A673 (cell line): ENCODE data around the gene CNTNAP4. TPM values are rescaled to one million over a fixed set of nuclear protein-coding genes. Genes with fewer than 3 reads are reported as not detected.

Experiments used
- BruUV-seq: library from RNA; stranded (reverse); fragments of 400-500 nt; replicated peaks from 2 replicates; lab custom pipeline; 2021; lab: Mats Ljungman, UMichigan
- CTCF ChIA-PET: fragments of 300-600 bp; sonication (Branson Sonifier 250); formaldehyde crosslinking; loops from one replicate; lab custom pipeline; 2022; ENCODE audit warnings: antibody characterized with exemption; lab: Charles Lee
- POLR2A ChIA-PET: fragments of 300-600 bp; sonication (Branson Sonifier 250); formaldehyde crosslinking; loops from one replicate; lab custom pipeline; 2022; ENCODE audit warnings: antibody characterized with exemption; ENCODE audit not compliant: low non-redundant PET; lab: Charles Lee
- DNase-seq: peaks from one replicate; pipeline ENCODE4 v3.0.0-alpha.2; 2015; ENCODE audit warnings: low spot score
- H3K27ac ChIP-seq: fragments of 200-600 bp; sonication (generic); 2 replicates; pipeline ENCODE4 v1.5.1; 2016; ENCODE audit warnings: mixed run types, low read depth, mild to moderate bottlenecking, mixed read lengths, antibody characterized with exemption, low read length; ENCODE audit not compliant: poor library complexity, severe bottlenecking
- H3K27me3 ChIP-seq: fragments of 200-600 bp; sonication (generic); replicated peaks from 2 replicates; pipeline ENCODE4 v1.6.1; 2017; ENCODE audit warnings: mixed run types, low read depth, mild to moderate bottlenecking, mixed read lengths, antibody characterized with exemption, low read length; ENCODE audit not compliant: insufficient read depth, poor library complexity
- H3K36me3 ChIP-seq: fragments of 200-600 bp; sonication (generic); 2 replicates; pipeline ENCODE4 v1.6.1; 2016; ENCODE audit warnings: mixed run types, mild to moderate bottlenecking, mixed read lengths, antibody characterized with exemption, low read length; ENCODE audit not compliant: insufficient read depth, poor library complexity, severe bottlenecking
- H3K4me1 ChIP-seq: fragments of 200-600 bp; sonication (generic); 2 replicates; pipeline ENCODE4 v1.6.1; 2017; ENCODE audit warnings: mixed run types, mild to moderate bottlenecking, mixed read lengths, antibody characterized with exemption, low read length; ENCODE audit not compliant: insufficient read depth, poor library complexity, severe bottlenecking
- H3K4me3 ChIP-seq: fragments of 200-600 bp; sonication (generic); 2 replicates; pipeline ENCODE4 v1.5.1; 2016; ENCODE audit warnings: low read depth, mixed run types, mild to moderate bottlenecking, mixed read lengths, low read length; ENCODE audit not compliant: poor library complexity, severe bottlenecking
- H3K9me3 ChIP-seq: fragments of 200-600 bp; sonication (generic); 2 replicates; pipeline ENCODE4 v1.6.1; 2016; ENCODE audit warnings: mixed run types, low read depth, mild to moderate bottlenecking, mixed read lengths, antibody characterized with exemption, low read length; ENCODE audit not compliant: poor library complexity, severe bottlenecking
- EZH2 ChIP-seq: fragments of 200-600 bp; sonication (generic); IDR thresholded peaks from 2 replicates; pipeline ENCODE4 v1.6.1; 2017; ENCODE audit warnings: borderline replicate concordance, low read depth, mild to moderate bottlenecking, mixed read lengths, antibody characterized with exemption, low read length; ENCODE audit not compliant: poor library complexity, severe bottlenecking
- intact Hi-C: fragments of 100-400 bp; cut with micrococcal nuclease; formaldehyde crosslinking; loops from one replicate; pipeline ENCODE4 v1.10.0; 2022; ENCODE audit not compliant: unreplicated experiment
- total RNA-seq: library from RNA; stranded (reverse); gene quantifications from 2 replicates; pipeline ENCODE4 v1.2.3, GENCODE V29; 2021
- TF ChIP-seq, protein P1 (sequence below): fragments of 300-800, 200-600 bp; sonication (generic); conservative IDR thresholded peaks from 2 replicates; pipeline ENCODE4 v1.5.1; 2017; ENCODE audit warnings: low read depth, mild to moderate bottlenecking, antibody characterized with exemption, low read length, moderate library complexity, mixed read lengths

Gene CNTNAP4
- total RNA-seq, 1 experiment from 2014 or later: not detected

DNA sequence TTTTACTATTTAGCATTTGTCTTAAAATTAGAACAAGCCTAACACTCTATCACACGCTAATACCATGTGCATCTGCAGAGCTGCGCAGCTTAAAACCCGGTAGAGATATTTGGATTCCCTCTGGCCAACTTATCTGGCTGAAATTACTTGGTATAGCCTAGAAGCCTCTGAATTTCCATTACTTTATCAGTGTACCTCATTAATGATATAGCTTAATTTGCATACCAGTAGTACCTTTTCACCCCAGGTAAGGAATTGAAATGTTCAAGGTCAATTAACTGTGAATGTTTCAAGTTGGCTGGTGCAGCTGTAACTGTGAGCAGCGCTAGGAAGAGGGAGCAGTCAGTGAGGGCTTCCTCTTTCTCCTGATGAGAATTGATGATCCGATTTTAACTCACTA is 74.2 kb downstream of the CNTNAP4 start:
- TF ChIP-seq, protein P1, sequence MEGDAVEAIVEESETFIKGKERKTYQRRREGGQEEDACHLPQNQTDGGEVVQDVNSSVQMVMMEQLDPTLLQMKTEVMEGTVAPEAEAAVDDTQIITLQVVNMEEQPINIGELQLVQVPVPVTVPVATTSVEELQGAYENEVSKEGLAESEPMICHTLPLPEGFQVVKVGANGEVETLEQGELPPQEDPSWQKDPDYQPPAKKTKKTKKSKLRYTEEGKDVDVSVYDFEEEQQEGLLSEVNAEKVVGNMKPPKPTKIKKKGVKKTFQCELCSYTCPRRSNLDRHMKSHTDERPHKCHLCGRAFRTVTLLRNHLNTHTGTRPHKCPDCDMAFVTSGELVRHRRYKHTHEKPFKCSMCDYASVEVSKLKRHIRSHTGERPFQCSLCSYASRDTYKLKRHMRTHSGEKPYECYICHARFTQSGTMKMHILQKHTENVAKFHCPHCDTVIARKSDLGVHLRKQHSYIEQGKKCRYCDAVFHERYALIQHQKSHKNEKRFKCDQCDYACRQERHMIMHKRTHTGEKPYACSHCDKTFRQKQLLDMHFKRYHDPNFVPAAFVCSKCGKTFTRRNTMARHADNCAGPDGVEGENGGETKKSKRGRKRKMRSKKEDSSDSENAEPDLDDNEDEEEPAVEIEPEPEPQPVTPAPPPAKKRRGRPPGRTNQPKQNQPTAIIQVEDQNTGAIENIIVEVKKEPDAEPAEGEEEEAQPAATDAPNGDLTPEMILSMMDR: no peak
- TF ChIP-seq EZH2: no peak
- no peak for DNase-seq
- Histone ChIP-seq H3K4me3 (no peak overlapping the region), H3K4me1 (no peaks in the 10 kb centered on the region), H3K36me3 (no peaks in the 10 kb centered on the region), H3K27ac (no peak overlapping the region), H3K27me3 (peaks cover 18% of the 10 kb centered on the region), H3K9me3 (no peaks in the 10 kb centered on the region)
- intact Hi-C loops: no loop called here
- ChIA-PET POLR2A (no interaction called here), CTCF (no interaction called here)
- no TSS peak for BruUV-seq

DNA sequence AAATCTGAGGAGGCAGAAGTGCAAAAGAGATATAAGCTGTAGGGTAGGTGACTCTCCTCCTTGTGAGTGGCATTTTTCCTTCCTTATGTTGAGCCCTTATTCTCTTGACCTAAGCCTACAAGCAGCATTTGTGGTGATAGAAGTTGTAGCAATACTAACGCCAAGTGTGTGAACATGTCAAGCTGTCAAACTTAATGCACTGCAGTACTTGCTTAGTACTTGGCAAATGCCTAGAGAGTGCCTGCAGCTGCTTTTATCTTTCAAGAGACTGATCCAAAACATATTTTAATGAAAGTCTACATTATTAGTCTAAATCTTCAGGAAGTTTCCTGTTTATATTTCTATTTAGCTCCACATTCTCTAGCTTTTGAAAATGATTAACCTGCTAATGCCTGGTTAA is 83.2 kb downstream of the CNTNAP4 start:
- POLR2A ChIA-PET: interaction anchor here (0.7 kb wide), 1 partner anchor 97 kb away, joined by 8 read pairs; no protein-coding TSS in a partner anchor

DNA sequence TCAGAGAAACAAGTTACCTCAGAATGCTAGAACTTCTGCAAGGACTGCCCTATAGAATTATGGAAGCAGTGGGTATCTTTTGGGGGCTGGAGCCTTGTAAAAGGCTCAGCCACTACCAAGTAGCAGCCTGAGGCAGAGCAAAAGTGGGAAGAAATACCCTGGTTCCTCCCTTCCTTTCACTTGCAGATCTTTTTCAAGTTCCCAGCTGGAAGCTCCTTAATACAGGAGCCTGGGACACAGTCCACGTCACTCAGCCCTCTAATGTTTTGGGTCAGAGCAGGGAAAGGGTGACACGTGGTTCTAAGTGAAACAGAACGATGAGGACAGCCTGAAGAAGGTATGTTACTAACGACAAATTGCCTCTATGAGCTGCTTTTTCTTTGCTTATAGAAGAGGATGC is 93.1 kb downstream of the CNTNAP4 start:
- no peaks in the 10 kb centered on the region for H3K9me3 ChIP-seq
- no peaks in the 10 kb centered on the region for H3K27me3 ChIP-seq
- no peak overlapping the region for H3K4me3 ChIP-seq
- DNase-seq: no peak
- CTCF ChIA-PET: no interaction called here
- BruUV-seq: no TSS peak
- H3K36me3 ChIP-seq: no peaks in the 10 kb centered on the region
- POLR2A ChIA-PET: no interaction called here
- no peak for TF ChIP-seq EZH2
- TF ChIP-seq, protein P1: no peak
- no peak overlapping the region for H3K27ac ChIP-seq
- no peaks in the 10 kb centered on the region for H3K4me1 ChIP-seq
- intact Hi-C loops: no loop called here

More for the DNA sequence above, 83.2 kb downstream of the CNTNAP4 start:
- no peak for TF ChIP-seq EZH2
- TF ChIP-seq, protein P1: no peak
- Histone ChIP-seq H3K4me3 (no peak overlapping the region), H3K27ac (no peak overlapping the region), H3K27me3 (no peaks in the 10 kb centered on the region), H3K4me1 (no peaks in the 10 kb centered on the region), H3K36me3 (no peaks in the 10 kb centered on the region), H3K9me3 (no peaks in the 10 kb centered on the region)
- CTCF ChIA-PET: no interaction called here
- BruUV-seq: no TSS peak
- intact Hi-C loops: no loop called here
- no peak for DNase-seq
